ENCODE measurements around the gene GPC1. TPM values are rescaled to one million over a fixed set of nuclear protein-coding genes. Genes with fewer than 3 reads are reported as not detected.

Gene GPC1
- total RNA-seq, 1 donor from 2014 or later = 14.2 TPM

GRCh38 chr2:240511351-240512108 is 76.1 kb downstream of the GPC1 start:
- Mint-ChIP-seq H3K27me3 (ENCODE audit: insufficient read depth, low read depth) (peaks cover 4% of the 10 kb centered on the region), H3K4me1 (peaks cover 7% of the 10 kb centered on the region), H3K9me3 (no peaks in the 10 kb centered on the region), H3K27ac (no peak overlapping the region), H3K4me3 (no peak overlapping the region), H3K36me3 (peaks cover 3% of the 10 kb centered on the region)
- H3F3A ChIP-seq (ENCODE audit: low read depth) = no peaks in the 10 kb centered on the region
- H2AFZ ChIP-seq (replicated peaks) = no peak overlapping the region
- H3K27me3 ChIP-seq = peaks cover 2% of the 10 kb centered on the region
- no peak overlapping the region for H3K4me3 ChIP-seq
- no peak overlapping the region for H3K27ac ChIP-seq
- DNase-seq (ENCODE audit: low spot score) = no peak
- no peak for TF ChIP-seq EZH2 (IDR thresholded peaks at IDR 0.05)
- TF ChIP-seq CTCF (IDR thresholded peaks at IDR 0.05) = no peak
- no peak for TF ChIP-seq EZH2phosphoT487 (IDR thresholded peaks at IDR 0.05)
- no peaks in the 10 kb centered on the region for H3K9me3 ChIP-seq (ENCODE audit: low read depth)
- H3K4me2 ChIP-seq = no peak overlapping the region
- no peaks in the 10 kb centered on the region for H3K4me1 ChIP-seq
- H4K20me1 ChIP-seq (ENCODE audit: low read depth) = no peaks in the 10 kb centered on the region
- no peaks in the 10 kb centered on the region for H3K36me3 ChIP-seq
- no peaks in the 10 kb centered on the region for H3K79me2 ChIP-seq (ENCODE audit: low read depth)
- H3K9ac ChIP-seq = no peak overlapping the region

GRCh38 chr2:240512109-240512485 is 76.6 kb downstream of the GPC1 start:
- H3K9me3 Mint-ChIP-seq = no peaks in the 10 kb centered on the region
- Histone ChIP-seq H3F3A (ENCODE audit: low read depth) (no peaks in the 10 kb centered on the region), H3K9me3 (ENCODE audit: low read depth) (no peaks in the 10 kb centered on the region), H3K27me3 (peaks cover 7% of the 10 kb centered on the region), H3K4me3 (no peak overlapping the region), H3K36me3 (no peaks in the 10 kb centered on the region), H3K4me2 (no peak overlapping the region), H2AFZ (replicated peaks) (no peak overlapping the region), H4K20me1 (ENCODE audit: low read depth) (no peaks in the 10 kb centered on the region), H3K4me1 (no peaks in the 10 kb centered on the region), H3K27ac (no peak overlapping the region), H3K79me2 (ENCODE audit: low read depth) (no peaks in the 10 kb centered on the region), H3K9ac (no peak overlapping the region)
- TF ChIP-seq EZH2 (IDR thresholded peaks at IDR 0.05) (no peak), EZH2phosphoT487 (IDR thresholded peaks at IDR 0.05) (no peak), CTCF (IDR thresholded peaks at IDR 0.05) (no peak)
- H3K4me1 Mint-ChIP-seq = peaks cover 7% of the 10 kb centered on the region
- peaks cover 3% of the 10 kb centered on the region for H3K36me3 Mint-ChIP-seq
- H3K4me3 Mint-ChIP-seq = no peak overlapping the region
- DNase-seq (ENCODE audit: low spot score) = no peak
- no peak overlapping the region for H3K27ac Mint-ChIP-seq
- H3K27me3 Mint-ChIP-seq (ENCODE audit: insufficient read depth, low read depth) = peaks cover 4% of the 10 kb centered on the region

- Mint-ChIP-seq H3K9me3 (no peaks in the 10 kb centered on the region), H3K27ac (no peak overlapping the region), H3K27me3 (ENCODE audit: insufficient read depth, low read depth) (peaks cover 4% of the 10 kb centered on the region), H3K36me3 (peaks cover 3% of the 10 kb centered on the region), H3K4me3 (no peak overlapping the region), H3K4me1 (peaks cover 10% of the 10 kb centered on the region)
- no peak overlapping the region for H3K27ac ChIP-seq
- no peaks in the 10 kb centered on the region for H3F3A ChIP-seq (ENCODE audit: low read depth)
- H3K4me1 ChIP-seq = no peaks in the 10 kb centered on the region
- H3K9me3 ChIP-seq (ENCODE audit: low read depth) = no peaks in the 10 kb centered on the region
- no peaks in the 10 kb centered on the region for H3K36me3 ChIP-seq
- H4K20me1 ChIP-seq (ENCODE audit: low read depth) = no peaks in the 10 kb centered on the region
- no peak overlapping the region for H2AFZ ChIP-seq (replicated peaks)
- H3K9ac ChIP-seq = no peak overlapping the region
- TF ChIP-seq EZH2 (IDR thresholded peaks at IDR 0.05) (no peak), CTCF (IDR thresholded peaks at IDR 0.05) (no peak), EZH2phosphoT487 (IDR thresholded peaks at IDR 0.05) (no peak)
- H3K4me3 ChIP-seq = no peak overlapping the region
- peaks cover 7% of the 10 kb centered on the region for H3K27me3 ChIP-seq
- H3K79me2 ChIP-seq (ENCODE audit: low read depth) = no peaks in the 10 kb centered on the region
- DNase-seq (ENCODE audit: low spot score) = no peak
- no peak overlapping the region for H3K4me2 ChIP-seq
These were observed 77.4 kb downstream of the GPC1 start for GRCh38 chr2:240512666-240513535.

Data from neural progenitor cell (in vitro differentiated cells).